ENCODE measurements around the gene HPGD. TPM values are rescaled to one million over a fixed set of nuclear protein-coding genes. Genes with fewer than 3 reads are reported as not detected.

The HPGD gene
- total and polyA plus RNA-seq, 2 of the 8 experiments (the other 6 are each of a cell fraction or from before 2014, with no cell fraction given), result 1.1 to 1.3 TPM

DNA sequence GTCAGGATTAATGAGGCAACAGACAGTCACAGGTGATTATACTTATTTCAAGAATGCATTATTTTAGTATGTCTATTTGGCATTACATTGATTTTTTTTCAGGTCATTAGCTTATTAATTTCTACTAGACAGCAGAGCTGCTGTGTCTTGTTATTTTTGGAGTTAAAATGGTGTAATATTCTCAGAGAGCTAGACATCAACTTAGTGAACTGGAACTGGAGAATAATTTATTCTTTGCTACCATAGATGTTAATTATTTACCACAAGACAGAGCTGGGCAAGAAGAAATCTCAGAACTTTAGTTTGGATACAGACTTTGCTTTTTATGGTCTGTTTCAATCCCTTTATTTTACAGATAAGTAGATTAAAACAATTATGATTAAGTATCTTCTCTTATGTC, 10.2 kb upstream of the HPGD start:
- Histone ChIP-seq H2AK5ac (ENCODE audit: low read depth, low read length) (no peak overlapping the region), H3K4me2 (ENCODE audit: insufficient read depth in 1 of 2, low read depth in 2 of 2, low read length in 2 of 2) (no peak overlapping the region), H2BK15ac (ENCODE audit: low read length) (no peak overlapping the region), H3K56ac (replicated peaks; ENCODE audit: insufficient read length, low read depth, low read length) (no peak overlapping the region), H3K23ac (ENCODE audit: insufficient read length) (no peak overlapping the region), H3K4me1 (replicated peaks in 1 of 4; ENCODE audit: control insufficient read depth in 3 of 4, insufficient read depth in 4 of 4, low read length in 3 of 4) (no peaks in the 10 kb centered on the region; a peak in 2 of 7 replicates), H3K4ac (replicated peaks; ENCODE audit: insufficient read length, low read depth, low read length) (no peak overlapping the region), H3K9ac (replicated peaks in 1 of 4; ENCODE audit: extremely low read depth in 1 of 4, low read depth in 3 of 4, low read length in 3 of 4) (no peak overlapping the region), H3K27ac (ENCODE audit: low read depth, low read length) (no peak overlapping the region), H4K91ac (replicated peaks; ENCODE audit: insufficient read length, low read length) (no peak overlapping the region), H3K14ac (ENCODE audit: insufficient read length) (no peak overlapping the region), H3K27me3 (replicated peaks in 1 of 4; ENCODE audit: control insufficient read depth in 3 of 4, extremely low read depth in 1 of 4, insufficient read depth in 3 of 4, low read length in 3 of 4) (peaks cover 0 to 1% (median 0%) of the 10 kb centered on the region in 4 experiments; a peak in 1 of 7 replicates), H4K8ac (ENCODE audit: extremely low read depth, insufficient read depth, low read length) (no peak overlapping the region), H2AFZ (ENCODE audit: low read length) (no peak overlapping the region), H3K79me1 (ENCODE audit: low read depth, low read length) (no peaks in the 10 kb centered on the region), H3K18ac (ENCODE audit: extremely low read depth, low read length) (no peak overlapping the region), H2BK20ac (ENCODE audit: low read length) (no peak overlapping the region), H4K5ac (ENCODE audit: insufficient read length, low read depth, low read length) (no peak overlapping the region), H3K9me3 (ENCODE audit: insufficient read depth in 2 of 2, low read depth in 1 of 2, low read length in 1 of 2) (no peaks in the 10 kb centered on the region), H3K23me2 (ENCODE audit: low read depth, low read length) (no peaks in the 10 kb centered on the region), H3K36me3 (ENCODE audit: control insufficient read depth in 2 of 4, insufficient read depth in 4 of 4, low read length in 3 of 4) (no peaks in the 10 kb centered on the region), H2BK120ac (replicated peaks; ENCODE audit: low read depth, low read length) (no peak overlapping the region), H2BK5ac (ENCODE audit: low read depth, low read length) (no peak overlapping the region), H4K20me1 (replicated peaks in 1 of 2; ENCODE audit: control insufficient read depth in 1 of 2, insufficient read depth in 2 of 2, low read length in 2 of 2) (no peaks in the 10 kb centered on the region), H3K4me3 (ENCODE audit: extremely low read depth in 1 of 4, insufficient read depth in 2 of 4, low read depth in 3 of 4, low read length in 4 of 4) (no peak overlapping the region), H3K79me2 (ENCODE audit: control insufficient read depth in 1 of 2, insufficient read depth in 2 of 2, low read length in 2 of 2) (no peaks in the 10 kb centered on the region), H2BK12ac (ENCODE audit: low read depth, low read length) (no peak overlapping the region)
- DNase-seq (ENCODE audit: low read depth in 1 of 2, low spot score in 2 of 2) (no peak), FAIRE-seq (no peak)
- ChIA-PET POLR2A (ENCODE audit: partially characterized antibody) (no interaction called here), CTCF (ENCODE audit: partially characterized antibody) (interaction anchor here (2.5 kb wide), 1 partner anchor 25 kb away, joined by 7 read pairs; no protein-coding TSS in a partner anchor)
- TF ChIP-seq YY1 (IDR thresholded peaks at IDR 0.05; ENCODE audit: low read depth, low read length) (no peak), TEAD4 (IDR thresholded peaks at IDR 0.05; ENCODE audit: low read depth, low read length) (no peak)
